ENCODE data around the gene SP110. TPM values are rescaled to one million over a fixed set of nuclear protein-coding genes. Genes with fewer than 3 reads are reported as not detected.
"Not testable (repeated sequence)": the region's sequence is repeated elsewhere in the genome, so short reads cannot be mapped to it uniquely, and the experiment has no call there.

SP110 gene
- total RNA-seq (100 to 1,000 TPM; 108 to 123 TPM), polyA plus RNA-seq (10 to 100 TPM; 49.8 to 99.2 TPM)

DNA sequence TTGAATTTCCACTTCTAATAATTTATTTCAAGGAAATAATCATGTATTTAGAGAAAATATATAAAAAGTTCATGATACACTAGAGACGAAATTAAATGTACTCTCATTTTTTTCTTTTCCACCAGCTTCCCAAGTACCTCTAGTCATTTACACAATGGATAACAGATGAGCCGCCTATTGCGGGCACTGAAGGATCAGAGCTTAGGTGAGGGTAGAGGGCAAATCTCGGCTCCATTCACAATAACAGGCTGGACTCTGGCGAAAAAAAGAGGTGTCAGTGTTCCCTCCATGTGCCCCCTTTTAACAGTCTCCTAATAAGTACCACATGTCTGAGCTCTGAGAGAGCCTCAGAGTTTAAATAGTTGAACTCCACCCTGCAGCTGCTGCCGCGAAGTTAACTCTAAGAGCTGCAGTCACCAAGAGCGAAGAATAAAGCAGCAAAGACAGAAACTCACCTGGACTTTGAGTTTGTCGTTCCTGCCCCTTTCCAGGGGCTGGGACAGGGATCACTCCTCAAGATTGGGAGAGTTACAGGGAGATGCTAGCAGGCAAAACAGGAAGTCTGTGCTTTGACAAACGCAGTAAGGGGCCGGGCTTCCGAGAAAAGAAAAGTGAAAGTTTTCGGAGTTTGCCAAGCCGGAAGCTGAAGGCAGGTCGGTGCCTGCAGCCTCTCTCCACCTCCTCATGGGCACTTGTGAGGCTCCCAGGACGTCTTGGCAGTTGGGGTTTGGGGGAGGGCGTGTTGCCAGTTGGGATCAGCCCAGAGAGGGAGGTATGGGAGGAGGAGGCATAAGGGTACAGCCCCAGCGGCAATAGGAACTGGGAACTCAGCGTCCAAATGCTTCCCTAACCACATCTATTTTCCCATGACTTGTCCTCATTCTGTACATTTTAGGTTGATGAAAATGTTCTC, at the start of gene SP110:
Gene SP110, minus strand, starts transcription at position 566 of the 913 bp plus-strand sequence. CDS start 3,057 bp downstream, outside the sequence.
- Histone ChIP-seq H3K27me3 (ENCODE audit: insufficient read depth, low read length) (no peaks in the 10 kb centered on the region), H3K4me1 (ENCODE audit: insufficient read depth, low read length) (peaks cover 56% of the 10 kb centered on the region), H3K36me3 (ENCODE audit: insufficient read depth, low read length) (peaks cover 21% of the 10 kb centered on the region), H3K4me3 (ENCODE audit: low read length in 2 of 2) (peak within 1 kb of the TSS; percentile 87 to 89), H3K27ac (ENCODE audit: low read depth, low read length) (peak within 1 kb of the TSS; percentile 86), H3K9me3 (ENCODE audit: control insufficient read depth in 1 of 2, low read length in 2 of 2) (no peaks in the 10 kb centered on the region)
- Mint-ChIP-seq H3K36me3 (peaks cover 31 to 39% of the 10 kb centered on the region in 2 donors), H3K4me1 (peaks cover 47 to 75% (median 57%) of the 10 kb centered on the region in 4 donors), H3K4me3 (peak within 1 kb of the TSS; percentile 95 to 100 (median 99)), H3K9me3 (peaks cover 0 to 3% (median 0%) of the 10 kb centered on the region in 8 donors), H3K27me3 (no peaks in the 10 kb centered on the region), H3K27ac (peak within 1 kb of the TSS; percentile 93 to 99 (median 98))
- ChIA-PET CTCF (ENCODE audit: partially characterized antibody) (interaction anchor here (0.6 to 1.9 kb wide), 6 partner anchors 9 to 99 kb away, joined by 3 to 6 read pairs (median 4); no protein-coding TSS in a partner anchor), POLR2A (ENCODE audit: partially characterized antibody) (interaction anchor here (0.8 to 3.2 kb wide), 26 partner anchors 8 to 575 kb away, joined by 3 to 31 read pairs (median 4); partner anchors contain the start of genes SP100 and SP140L)
- intact Hi-C loops (cut with micrococcal nuclease): loop anchor here (5.0 kb wide), 2 partner anchors 33 to 393 kb away; no protein-coding TSS in a partner anchor
- DNase-seq: peak; percentile 78 to 86 (median 81)

DNA sequence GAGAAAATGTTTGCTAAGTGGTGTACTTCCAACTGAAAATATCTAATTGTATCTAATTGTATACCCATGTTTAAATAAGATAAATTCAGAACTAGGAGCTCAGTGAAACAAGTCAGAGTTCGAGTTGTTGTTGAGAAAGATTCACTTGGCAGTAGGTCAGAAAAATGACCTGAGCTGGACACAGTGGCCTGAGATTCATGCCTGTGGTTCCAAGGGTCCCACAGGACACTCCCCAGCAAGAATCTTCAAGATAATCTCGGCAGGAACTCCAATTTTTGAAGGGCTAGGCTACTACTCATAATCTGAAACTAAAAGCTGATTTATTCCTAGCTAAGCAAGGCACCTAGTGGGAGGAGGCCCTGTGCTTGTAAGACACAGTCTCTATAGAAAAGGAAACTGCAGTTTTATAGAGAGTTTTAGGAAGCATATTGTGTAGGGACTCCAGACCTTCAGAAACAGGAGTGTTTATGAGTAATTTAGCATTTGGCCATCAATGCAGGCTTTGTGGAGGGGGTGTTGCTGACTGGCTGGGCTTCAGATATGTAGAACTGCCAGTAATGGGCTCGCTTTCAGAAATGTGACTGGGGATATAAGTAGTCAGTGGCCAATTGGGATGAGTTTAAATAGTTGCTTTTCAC, 48.9 kb upstream of the SP110 start:
- peak overlapping the region in 1 of 7 donors; percentile 43 for H3K27ac Mint-ChIP-seq
- DNase-seq: no peak
- ChIA-PET CTCF (ENCODE audit: partially characterized antibody) (no interaction called here), POLR2A (ENCODE audit: partially characterized antibody) (no interaction called here)
- Histone ChIP-seq H3K4me1 (ENCODE audit: insufficient read depth, low read length) (peaks cover under 1% of the 10 kb centered on the region), H3K36me3 (ENCODE audit: insufficient read depth, low read length) (peaks cover 40% of the 10 kb centered on the region), H3K27me3 (ENCODE audit: insufficient read depth, low read length) (no peaks in the 10 kb centered on the region), H3K27ac (ENCODE audit: low read depth, low read length) (no peak overlapping the region), H3K4me3 (ENCODE audit: low read length in 2 of 2) (no peak overlapping the region), H3K9me3 (ENCODE audit: control insufficient read depth in 1 of 2, low read length in 2 of 2) (no peaks in the 10 kb centered on the region)
- H3K4me3 Mint-ChIP-seq: no peak overlapping the region
- intact Hi-C loops (cut with micrococcal nuclease): no loop called here
- H3K4me1 Mint-ChIP-seq: peaks cover 19 to 41% (median 26%) of the 10 kb centered on the region in 4 donors
- peaks cover 0 to 7% (median 0%) of the 10 kb centered on the region in 8 donors for H3K9me3 Mint-ChIP-seq
- H3K36me3 Mint-ChIP-seq: peaks cover 81 to 88% of the 10 kb centered on the region in 2 donors
- no peaks in the 10 kb centered on the region for H3K27me3 Mint-ChIP-seq

DNA sequence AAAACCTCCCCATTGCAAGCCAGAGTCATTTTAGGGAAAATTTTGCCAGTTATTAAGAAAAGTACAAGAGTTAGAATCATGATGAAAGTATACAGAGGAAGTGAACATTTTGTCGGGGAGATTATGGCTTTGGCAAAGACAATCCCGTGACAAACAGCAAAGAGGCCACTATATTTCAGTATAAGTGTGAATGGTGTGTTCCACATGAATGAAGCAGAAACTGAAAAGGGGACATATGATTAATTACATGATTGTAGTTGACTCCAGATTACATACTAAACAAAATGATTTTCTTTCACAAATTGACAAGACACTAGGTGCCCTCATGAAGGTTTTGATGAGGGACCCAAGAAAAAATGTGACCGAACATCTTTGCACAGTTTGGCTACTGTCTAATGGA, 47.8 kb upstream of the SP110 start:
- Mint-ChIP-seq H3K36me3 (peaks cover 72 to 82% of the 10 kb centered on the region in 2 donors), H3K27me3 (no peaks in the 10 kb centered on the region), H3K27ac (peak overlapping the region in 1 of 7 donors; percentile 5), H3K9me3 (peaks cover 0 to 7% (median 0%) of the 10 kb centered on the region in 8 donors), H3K4me1 (peaks cover 29 to 53% (median 33%) of the 10 kb centered on the region in 4 donors), H3K4me3 (no peak overlapping the region)
- ChIA-PET POLR2A (ENCODE audit: partially characterized antibody) (no interaction called here), CTCF (ENCODE audit: partially characterized antibody) (no interaction called here)
- DNase-seq: no peak
- H3K4me3 ChIP-seq (ENCODE audit: low read length in 2 of 2): no peak overlapping the region
- H3K27ac ChIP-seq (ENCODE audit: low read depth, low read length): no peak overlapping the region
- intact Hi-C loops (cut with micrococcal nuclease): no loop called here
- H3K4me1 ChIP-seq (ENCODE audit: insufficient read depth, low read length): peaks cover 12% of the 10 kb centered on the region
- H3K36me3 ChIP-seq (ENCODE audit: insufficient read depth, low read length): peaks cover 40% of the 10 kb centered on the region
- no peaks in the 10 kb centered on the region for H3K27me3 ChIP-seq (ENCODE audit: insufficient read depth, low read length)
- H3K9me3 ChIP-seq (ENCODE audit: control insufficient read depth in 1 of 2, low read length in 2 of 2): no peaks in the 10 kb centered on the region

DNA sequence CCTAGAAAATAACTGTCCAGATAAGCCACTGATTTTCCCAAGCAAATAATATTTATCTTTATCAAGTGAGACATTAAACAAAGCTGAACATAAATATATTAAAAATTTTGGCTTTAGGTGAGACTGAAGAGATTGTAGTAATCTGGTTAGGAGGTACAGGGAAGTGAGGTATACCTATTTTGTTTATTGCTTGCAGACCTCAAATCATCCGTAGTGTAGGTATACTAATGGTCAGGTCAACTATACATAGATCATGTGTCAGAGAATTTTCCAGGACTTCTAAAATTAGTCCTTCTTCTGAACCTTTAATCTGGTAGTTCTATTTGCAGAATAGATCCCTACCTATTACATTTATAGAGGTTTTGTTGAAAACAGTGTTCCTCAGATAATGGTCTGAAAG, 47.3 kb upstream of the SP110 start:
- Histone ChIP-seq H3K4me3 (ENCODE audit: low read length in 2 of 2) (no peak overlapping the region), H3K36me3 (ENCODE audit: insufficient read depth, low read length) (peaks cover 40% of the 10 kb centered on the region), H3K27ac (ENCODE audit: low read depth, low read length) (no peak overlapping the region), H3K27me3 (ENCODE audit: insufficient read depth, low read length) (no peaks in the 10 kb centered on the region), H3K4me1 (ENCODE audit: insufficient read depth, low read length) (peaks cover 17% of the 10 kb centered on the region), H3K9me3 (ENCODE audit: control insufficient read depth in 1 of 2, low read length in 2 of 2) (no peaks in the 10 kb centered on the region)
- Mint-ChIP-seq H3K4me1 (peaks cover 34 to 58% (median 37%) of the 10 kb centered on the region in 4 donors), H3K4me3 (no peak overlapping the region), H3K27ac (no peak overlapping the region), H3K36me3 (peaks cover 72 to 78% of the 10 kb centered on the region in 2 donors), H3K27me3 (no peaks in the 10 kb centered on the region), H3K9me3 (peaks cover 0 to 7% (median 0%) of the 10 kb centered on the region in 8 donors)
- DNase-seq: no peak
- intact Hi-C loops (cut with micrococcal nuclease): no loop called here
- ChIA-PET CTCF (ENCODE audit: partially characterized antibody) (no interaction called here), POLR2A (ENCODE audit: partially characterized antibody) (interaction anchor here (1.2 to 1.3 kb wide), 2 partner anchors 12 to 53 kb away, joined by 3 to 4 read pairs; no protein-coding TSS in a partner anchor)

GRCh38 chr2:230266638-230267037, 46.9 kb upstream of the SP110 start:
- Mint-ChIP-seq H3K27me3 (no peaks in the 10 kb centered on the region), H3K4me3 (no peak overlapping the region), H3K9me3 (peaks cover 0 to 6% (median 0%) of the 10 kb centered on the region in 8 donors), H3K4me1 (peaks cover 38 to 62% (median 41%) of the 10 kb centered on the region in 4 donors), H3K27ac (no peak overlapping the region), H3K36me3 (peaks cover 72 to 77% of the 10 kb centered on the region in 2 donors)
- no peaks in the 10 kb centered on the region for H3K9me3 ChIP-seq (ENCODE audit: control insufficient read depth in 1 of 2, low read length in 2 of 2)
- intact Hi-C loops (cut with micrococcal nuclease): no loop called here
- H3K27me3 ChIP-seq (ENCODE audit: insufficient read depth, low read length): no peaks in the 10 kb centered on the region
- H3K36me3 ChIP-seq (ENCODE audit: insufficient read depth, low read length): peaks cover 40% of the 10 kb centered on the region
- POLR2A ChIA-PET (ENCODE audit: partially characterized antibody): interaction anchor here (0.8 to 1.3 kb wide), 3 partner anchors 12 to 53 kb away, joined by 3 to 4 read pairs (median 3); no protein-coding TSS in a partner anchor
- DNase-seq: no peak
- no peak overlapping the region for H3K4me3 ChIP-seq (ENCODE audit: low read length in 2 of 2)
- CTCF ChIA-PET (ENCODE audit: partially characterized antibody): no interaction called here
- H3K4me1 ChIP-seq (ENCODE audit: insufficient read depth, low read length): peaks cover 21% of the 10 kb centered on the region
- H3K27ac ChIP-seq (ENCODE audit: low read depth, low read length): no peak overlapping the region

DNA sequence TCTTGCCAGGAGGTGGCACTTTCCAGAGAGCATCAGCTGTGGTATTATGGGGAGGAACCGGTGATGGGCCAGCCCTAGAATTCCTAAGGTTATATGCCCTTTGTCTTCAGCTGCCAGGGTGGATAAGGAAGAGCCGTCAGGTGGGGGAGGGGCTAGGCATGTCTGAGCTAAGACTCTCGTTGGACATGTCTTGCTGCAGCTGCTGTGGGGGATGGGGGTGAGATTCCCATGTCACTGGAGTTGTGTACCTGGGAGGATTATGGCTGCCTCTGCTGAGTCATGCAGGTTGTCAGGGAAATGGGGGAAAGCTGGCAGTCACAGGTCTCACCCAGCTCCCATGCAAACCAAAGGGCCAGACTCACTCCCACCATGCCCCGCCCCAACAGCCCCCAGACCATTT, 45.2 kb upstream of the SP110 start:
- DNase-seq; H3K9me3 Mint-ChIP-seq; H3K27me3 ChIP-seq (ENCODE audit: insufficient read depth, low read length); H3K4me3 Mint-ChIP-seq; intact Hi-C loops (cut with micrococcal nuclease); H3K4me3 ChIP-seq (ENCODE audit: low read length in 2 of 2); H3K27ac ChIP-seq (ENCODE audit: low read depth, low read length); H3K9me3 ChIP-seq (ENCODE audit: control insufficient read depth in 1 of 2, low read length in 2 of 2); CTCF ChIA-PET (ENCODE audit: partially characterized antibody); H3K27me3 Mint-ChIP-seq; H3K27ac Mint-ChIP-seq: not testable (repeated sequence)
- Histone ChIP-seq H3K36me3 (ENCODE audit: insufficient read depth, low read length) (peaks cover 25% of the 10 kb centered on the region), H3K4me1 (ENCODE audit: insufficient read depth, low read length) (peaks cover 31% of the 10 kb centered on the region)
- POLR2A ChIA-PET (ENCODE audit: partially characterized antibody): interaction anchor here (1.3 kb wide), 1 partner anchor 11 kb away, joined by 4 read pairs; no protein-coding TSS in a partner anchor
- Mint-ChIP-seq H3K4me1 (peaks cover 54 to 74% (median 56%) of the 10 kb centered on the region in 4 donors), H3K36me3 (peaks cover 72 to 76% of the 10 kb centered on the region in 2 donors)

Data from CD4-positive, alpha-beta memory T cell (primary cell).